Measurements from ENCODE around the gene TVP23B.
"Not testable (repeated sequence)": the region's sequence is repeated elsewhere in the genome, so short reads cannot be mapped to it uniquely, and the experiment has no call there.

DNA sequence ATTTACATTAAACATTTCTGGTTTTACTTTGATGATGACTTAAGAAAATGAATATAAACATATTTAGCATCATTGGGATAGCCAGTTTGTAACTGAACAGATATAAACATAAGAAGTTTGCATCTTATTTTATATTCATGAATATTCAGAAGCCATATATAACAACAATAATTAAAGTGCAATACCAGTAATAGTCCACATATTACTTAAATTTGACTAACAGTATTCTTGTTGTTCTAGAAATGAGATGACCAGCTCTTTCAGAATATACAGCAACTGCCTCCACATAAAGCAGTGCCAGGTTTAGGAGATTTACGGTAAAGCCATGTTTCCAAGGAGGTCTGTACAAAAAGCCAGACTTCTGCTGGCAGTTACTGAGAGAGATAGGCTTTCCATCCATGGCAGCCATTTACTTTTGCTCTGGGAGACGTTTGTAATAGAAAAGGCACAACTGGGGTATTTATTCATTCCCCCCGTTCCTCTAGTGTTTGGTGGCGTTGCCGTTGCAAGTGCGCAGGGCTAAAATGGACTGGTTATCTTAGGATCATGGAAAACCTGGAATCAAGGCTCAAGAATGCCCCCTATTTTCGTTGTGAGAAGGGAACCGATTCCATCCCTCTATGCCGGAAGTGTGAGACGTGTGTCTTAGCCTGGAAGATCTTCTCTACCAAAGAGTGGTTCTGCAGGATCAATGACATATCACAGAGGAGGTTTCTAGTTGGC, 37.1 kb upstream of the TVP23B start, which contains the start of gene FBXW10:
- not testable (repeated sequence) for TF ChIP-seq EZH2 (IDR thresholded peaks at IDR 0.05; ENCODE audit: borderline replicate concordance, low read depth, low read length, severe bottlenecking)
- TF ChIP-seq, protein P1, sequence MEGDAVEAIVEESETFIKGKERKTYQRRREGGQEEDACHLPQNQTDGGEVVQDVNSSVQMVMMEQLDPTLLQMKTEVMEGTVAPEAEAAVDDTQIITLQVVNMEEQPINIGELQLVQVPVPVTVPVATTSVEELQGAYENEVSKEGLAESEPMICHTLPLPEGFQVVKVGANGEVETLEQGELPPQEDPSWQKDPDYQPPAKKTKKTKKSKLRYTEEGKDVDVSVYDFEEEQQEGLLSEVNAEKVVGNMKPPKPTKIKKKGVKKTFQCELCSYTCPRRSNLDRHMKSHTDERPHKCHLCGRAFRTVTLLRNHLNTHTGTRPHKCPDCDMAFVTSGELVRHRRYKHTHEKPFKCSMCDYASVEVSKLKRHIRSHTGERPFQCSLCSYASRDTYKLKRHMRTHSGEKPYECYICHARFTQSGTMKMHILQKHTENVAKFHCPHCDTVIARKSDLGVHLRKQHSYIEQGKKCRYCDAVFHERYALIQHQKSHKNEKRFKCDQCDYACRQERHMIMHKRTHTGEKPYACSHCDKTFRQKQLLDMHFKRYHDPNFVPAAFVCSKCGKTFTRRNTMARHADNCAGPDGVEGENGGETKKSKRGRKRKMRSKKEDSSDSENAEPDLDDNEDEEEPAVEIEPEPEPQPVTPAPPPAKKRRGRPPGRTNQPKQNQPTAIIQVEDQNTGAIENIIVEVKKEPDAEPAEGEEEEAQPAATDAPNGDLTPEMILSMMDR (IDR thresholded peaks at IDR 0.05; ENCODE audit: borderline replicate concordance, extremely low read depth, low read length, poor library complexity, severe bottlenecking), result not testable (repeated sequence)
